ENCODE results near the gene PCLAF.
"Not testable (repeated sequence)": the region's sequence is repeated elsewhere in the genome, so short reads cannot be mapped to it uniquely, and the experiment has no call there.

The PCLAF gene

GRCh38 chr15:64381000-64381751 is at the start of gene PCLAF:
PCLAF (minus strand) TSS chr15:64381441; CDS start chr15:64381371, 70 bp downstream.
- peak; percentile 77 to 81 for DNase-seq (ENCODE audit: low read depth in 2 of 2)

- DNase-seq (ENCODE audit: low read depth in 2 of 2) = peak; percentile 5 to 10
Measured at GRCh38 chr15:64430000-64430735, 48.9 kb upstream of the PCLAF start.

GRCh38 chr15:64429448-64429847 is 48.2 kb upstream of the PCLAF start:
- no peak for DNase-seq (ENCODE audit: low read depth in 2 of 2)

GRCh38 chr15:64426845-64427465 is 45.7 kb upstream of the PCLAF start:
- no peak for DNase-seq (ENCODE audit: low read depth in 2 of 2)

- no peak for DNase-seq (ENCODE audit: low read depth in 2 of 2)
Measured at GRCh38 chr15:64425221-64425620, 44.0 kb upstream of the PCLAF start.

- no peak for DNase-seq (ENCODE audit: low read depth in 2 of 2)
Measured at GRCh38 chr15:64423970-64424369, 42.7 kb upstream of the PCLAF start.

GRCh38 chr15:64422697-64423096 is 41.5 kb upstream of the PCLAF start:
- DNase-seq (ENCODE audit: low read depth in 2 of 2) = no peak

GRCh38 chr15:64412216-64412615 is 31.0 kb upstream of the PCLAF start:
- DNase-seq (ENCODE audit: low read depth in 2 of 2) = no peak

- DNase-seq (ENCODE audit: low read depth in 2 of 2) = no peak
Measured at GRCh38 chr15:64400583-64400982, 19.3 kb upstream of the PCLAF start.

GRCh38 chr15:64398575-64398974 is 17.3 kb upstream of the PCLAF start:
- no peak for DNase-seq (ENCODE audit: low read depth in 2 of 2)

- no peak for DNase-seq (ENCODE audit: low read depth in 2 of 2)
Measured at GRCh38 chr15:64396789-64397188, 15.5 kb upstream of the PCLAF start.

GRCh38 chr15:64392471-64392870 is 11.2 kb upstream of the PCLAF start:
- not testable (repeated sequence) for DNase-seq (ENCODE audit: low read depth in 2 of 2)

GRCh38 chr15:64389036-64389435 is 7.8 kb upstream of the PCLAF start:
- no peak for DNase-seq (ENCODE audit: low read depth in 2 of 2)

GRCh38 chr15:64387562-64388168 is 6.4 kb upstream of the PCLAF start, which contains the start of gene TRIP4:
TRIP4 (plus strand) TSS chr15:64387836; CDS start chr15:64387864, 28 bp downstream.
- DNase-seq (ENCODE audit: low read depth in 2 of 2) = peak; percentile 90 to 91

- no peak for DNase-seq (ENCODE audit: low read depth in 2 of 2)
Measured at GRCh38 chr15:64386291-64386690, 5.0 kb upstream of the PCLAF start.

GRCh38 chr15:64383760-64384159 is 2.5 kb upstream of the PCLAF start:
- no peak for DNase-seq (ENCODE audit: low read depth in 2 of 2)

GRCh38 chr15:64380130-64380870 is 941 bp downstream of the PCLAF start:
- not testable (repeated sequence) for DNase-seq (ENCODE audit: low read depth in 2 of 2)

- DNase-seq (ENCODE audit: low read depth in 2 of 2) = no peak
Measured at GRCh38 chr15:64379216-64379960, 1.9 kb downstream of the PCLAF start.

GRCh38 chr15:64373360-64373759 is 7.9 kb downstream of the PCLAF start:
- no peak for DNase-seq (ENCODE audit: low read depth in 2 of 2)

- not testable (repeated sequence) for DNase-seq (ENCODE audit: low read depth in 2 of 2)
Measured at GRCh38 chr15:64371383-64371782, 9.9 kb downstream of the PCLAF start.
